ENCODE results near the gene SLC25A33.
"Not testable (repeated sequence)": the region's sequence is repeated elsewhere in the genome, so short reads cannot be mapped to it uniquely, and the experiment has no call there.

SLC25A33 gene

DNA sequence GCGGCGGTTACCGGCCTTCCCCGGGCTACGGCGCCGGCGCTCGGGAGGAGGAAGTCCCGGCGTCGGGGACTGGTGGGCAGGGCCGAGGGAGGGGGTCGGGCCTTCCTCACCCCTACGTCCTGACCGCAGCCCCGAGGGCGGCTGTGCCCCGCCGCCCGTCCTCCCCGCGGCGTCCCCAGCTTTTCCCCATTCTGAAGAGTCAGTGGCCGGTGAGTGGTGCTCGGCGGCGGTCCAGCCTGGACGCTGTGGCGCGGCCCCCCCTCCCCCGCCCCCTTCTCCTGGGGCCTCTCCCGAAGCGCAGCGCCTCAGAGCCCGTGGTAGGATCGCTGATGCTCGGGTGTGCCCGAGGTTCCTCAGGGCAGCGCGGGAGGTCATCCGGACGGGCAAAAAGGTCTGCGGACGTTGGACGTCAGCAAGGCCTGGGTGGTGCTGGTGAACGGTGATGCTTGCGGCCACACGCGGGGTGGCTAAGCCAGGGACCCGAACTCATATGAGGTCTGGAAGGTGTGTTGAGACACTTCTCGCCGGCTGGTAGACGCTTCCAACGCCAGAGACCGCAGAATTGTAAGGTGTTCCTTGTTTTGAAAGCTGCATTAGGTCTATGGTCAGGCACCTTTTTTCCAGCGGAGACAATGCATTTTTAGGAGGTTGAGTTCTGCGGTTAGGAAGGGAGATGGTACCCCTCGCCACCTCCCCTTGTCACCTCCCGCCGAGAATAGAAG is 725 bp downstream of the SLC25A33 start:
- peak; percentile 50 for DNase-seq

DNA sequence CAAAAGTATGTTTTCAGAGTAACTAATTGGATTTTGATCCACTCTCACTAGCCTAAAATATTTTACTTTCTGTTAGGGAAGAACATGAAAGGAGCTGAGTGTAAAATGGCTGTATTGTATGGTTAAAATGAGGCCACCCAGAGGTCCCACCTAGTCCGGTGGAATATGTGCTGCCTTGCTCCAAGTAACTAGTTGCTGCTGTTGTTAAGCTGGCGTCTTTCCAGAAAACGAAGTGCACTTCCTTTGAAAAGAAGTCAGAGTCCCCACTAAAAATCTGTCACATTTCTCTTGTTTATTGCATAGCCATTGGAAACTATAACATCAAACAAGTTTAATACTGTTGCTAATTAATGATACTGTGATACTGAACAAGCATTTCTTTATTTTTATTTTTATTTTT is 3.2 kb downstream of the SLC25A33 start:
- no peak for DNase-seq

DNA sequence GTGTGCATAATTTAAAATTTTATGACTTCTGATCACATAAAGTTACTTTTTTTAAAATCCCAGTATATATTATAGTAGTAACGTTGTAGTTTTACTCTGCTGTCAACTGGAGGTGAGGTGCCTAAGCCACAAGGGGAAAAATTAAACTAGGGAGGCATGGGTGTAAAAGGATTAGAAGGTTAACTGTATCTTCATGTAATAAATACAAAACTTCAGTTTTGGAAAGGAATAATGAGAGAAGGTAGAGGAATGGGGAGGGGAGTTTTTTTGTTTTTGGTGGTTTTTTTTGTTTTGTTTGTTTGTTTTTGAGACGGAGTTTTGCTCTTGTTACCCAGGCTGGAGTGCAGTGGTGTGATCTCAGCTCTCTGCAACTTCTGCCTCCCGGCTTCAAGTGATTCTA is 5.7 kb downstream of the SLC25A33 start:
- no peak for DNase-seq

DNA sequence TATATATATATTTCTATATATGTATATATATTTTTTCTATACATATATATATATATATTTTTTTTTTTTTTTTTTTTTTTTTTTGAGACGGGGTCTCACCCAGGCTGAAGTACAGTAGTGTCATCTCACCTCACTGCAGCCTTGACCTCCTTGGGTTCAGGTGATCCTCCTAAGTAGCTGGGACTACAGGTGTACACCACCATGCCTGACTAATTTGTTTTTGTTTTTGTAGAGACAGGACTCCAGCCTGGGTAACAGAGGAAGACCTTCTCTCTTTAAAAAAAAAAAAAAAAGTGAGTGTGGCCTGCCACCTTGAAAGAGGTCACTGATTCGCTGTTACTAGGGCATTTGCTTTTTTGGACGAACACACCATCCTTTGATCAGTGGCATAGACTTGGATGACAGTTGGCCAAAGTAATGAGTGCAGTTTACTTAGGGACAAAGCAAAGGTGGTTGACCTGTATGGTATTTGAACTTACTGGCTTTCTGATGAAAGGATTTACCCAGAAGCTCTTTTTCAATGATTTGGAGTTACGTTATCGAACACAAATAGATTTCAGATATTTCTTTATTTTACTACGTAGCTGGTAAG is 10.8 kb downstream of the SLC25A33 start:
- no peak for DNase-seq

DNA sequence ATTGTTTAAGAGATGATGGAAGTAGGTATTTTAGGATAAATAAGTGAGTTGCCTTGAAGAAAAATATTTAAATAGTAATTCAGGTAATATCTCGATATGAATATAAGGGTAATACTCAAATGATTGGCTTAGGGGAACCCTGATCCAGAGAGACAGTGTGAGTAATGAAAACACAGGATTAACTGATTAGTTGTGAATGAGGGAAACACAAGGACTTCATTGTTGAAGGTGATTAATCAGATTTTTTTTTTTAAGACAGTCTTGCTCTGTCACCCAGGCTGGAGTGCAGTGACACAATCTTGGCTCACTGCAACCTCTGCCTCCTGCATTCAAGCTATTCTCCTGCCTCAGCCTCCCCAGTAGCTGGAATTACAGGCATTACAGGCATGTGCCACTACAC is 12.7 kb downstream of the SLC25A33 start:
- no peak for DNase-seq

DNA sequence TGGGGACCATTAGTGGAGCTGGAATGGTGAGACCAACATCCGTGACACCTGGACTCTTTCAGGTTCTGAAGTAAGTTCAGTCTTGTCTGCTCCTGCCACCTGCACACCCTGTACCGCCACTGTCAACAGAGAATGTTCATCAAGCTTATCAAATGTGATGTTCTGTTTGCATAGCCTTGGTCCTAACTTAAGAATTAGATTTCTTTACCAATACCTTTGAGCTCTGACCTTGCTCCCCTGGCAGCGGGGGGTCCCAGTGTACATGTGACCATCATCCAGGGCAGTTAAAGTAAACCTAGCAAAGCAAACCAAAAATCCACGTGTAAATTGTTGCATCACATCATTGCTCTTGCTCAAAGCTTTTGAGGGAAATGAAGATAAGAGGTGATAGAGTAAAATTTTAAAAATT is 14.5 kb downstream of the SLC25A33 start:
- no peak for DNase-seq

DNA sequence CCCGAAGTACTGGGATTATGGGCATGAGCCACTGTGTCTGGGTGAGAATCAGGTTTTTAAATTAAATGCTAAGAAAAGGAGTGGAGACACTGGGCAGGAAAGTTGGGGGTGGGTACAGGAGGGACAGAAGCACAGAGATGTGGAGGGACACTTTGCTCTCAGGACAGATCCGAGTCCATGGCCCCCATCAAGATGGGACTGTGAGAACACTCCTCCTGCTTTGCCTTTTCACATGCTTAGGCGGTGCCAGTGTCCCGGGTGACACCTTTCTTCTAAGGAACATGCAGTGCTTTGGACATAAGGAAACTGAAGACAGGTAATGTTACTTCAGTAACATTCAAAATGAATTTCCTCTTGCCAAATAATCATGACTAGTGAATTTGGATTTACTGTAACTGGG is 16.7 kb downstream of the SLC25A33 start:
- no peak for DNase-seq

DNA sequence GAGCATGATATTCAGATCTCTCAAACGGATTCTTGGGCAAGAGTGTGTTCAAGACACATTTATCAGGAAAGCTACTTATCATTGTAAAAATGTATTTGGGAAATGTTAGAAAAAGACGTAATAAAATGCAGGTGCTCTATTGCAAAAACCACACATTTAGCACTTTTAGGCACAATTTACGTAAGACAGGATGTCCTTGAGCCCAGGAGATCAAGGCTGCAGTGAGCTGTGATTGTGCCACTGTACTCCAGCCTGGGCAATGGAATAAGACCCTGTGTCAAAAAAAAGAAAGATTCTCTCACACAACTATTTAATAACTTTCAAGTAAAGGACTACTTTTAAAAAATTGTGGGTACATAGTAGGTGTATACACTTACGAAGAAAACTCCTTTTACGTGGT is 18.4 kb downstream of the SLC25A33 start:
- DNase-seq: no peak

DNA sequence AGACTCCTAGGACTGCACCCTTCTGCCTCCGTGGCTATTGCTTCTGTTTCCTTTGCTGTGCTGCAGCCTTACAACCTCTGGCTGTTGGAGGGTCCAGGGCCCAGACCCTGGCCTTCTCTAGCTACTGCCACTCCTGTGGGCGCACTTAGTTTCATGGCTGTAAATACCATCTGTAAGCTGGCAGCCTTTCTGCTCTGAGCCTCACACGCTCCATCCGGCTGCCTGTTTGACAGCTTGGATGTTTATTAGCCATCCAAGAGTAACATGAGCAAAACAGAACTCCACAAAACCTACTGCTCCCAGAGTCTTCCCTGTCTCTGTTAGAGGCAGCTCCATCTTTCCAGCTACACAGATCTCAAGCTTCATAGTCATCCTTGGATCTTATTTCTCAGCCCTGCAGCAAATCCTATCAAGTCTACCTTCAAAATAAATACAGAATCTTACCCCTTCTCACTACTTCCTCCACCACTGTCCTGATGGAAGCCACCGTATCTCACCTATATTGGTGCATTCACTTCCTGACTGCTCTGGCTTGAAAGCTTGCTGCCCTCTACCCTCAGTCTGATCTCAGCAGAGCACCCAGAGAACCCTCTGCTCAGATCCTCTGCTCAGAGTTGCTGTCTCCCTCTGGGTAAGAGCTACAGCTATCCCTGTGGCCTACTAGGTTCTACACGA is 19.1 kb downstream of the SLC25A33 start:
- DNase-seq: no peak

DNA sequence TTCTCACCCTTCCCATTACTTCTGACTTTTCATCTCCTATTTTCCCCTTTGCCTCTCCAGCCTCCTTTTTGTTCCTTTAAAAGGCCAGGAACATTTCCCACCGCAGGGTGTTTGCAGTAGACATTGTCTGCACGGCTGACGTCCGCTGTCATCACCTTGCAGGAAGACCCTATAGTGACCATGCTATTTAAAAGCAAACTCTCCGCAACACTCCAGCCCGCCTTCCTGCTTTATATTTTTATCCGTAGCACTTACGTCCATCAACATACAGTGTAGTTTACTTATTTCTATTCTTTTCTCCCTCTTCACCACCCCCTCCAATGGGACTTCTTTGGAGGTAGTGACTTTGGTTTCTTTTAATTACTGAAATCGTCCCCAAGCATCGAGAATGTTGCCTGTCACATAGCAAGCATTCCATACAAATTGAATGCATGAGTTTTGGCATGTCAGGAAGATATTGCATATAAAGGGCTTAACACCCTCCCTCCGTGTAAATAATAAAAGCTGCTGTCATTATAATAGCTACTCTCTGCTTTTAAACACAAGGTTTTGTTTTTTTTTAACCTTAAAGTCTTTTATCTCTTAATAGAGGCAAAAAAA is 19.8 kb downstream of the SLC25A33 start:
- no peak for DNase-seq

DNA sequence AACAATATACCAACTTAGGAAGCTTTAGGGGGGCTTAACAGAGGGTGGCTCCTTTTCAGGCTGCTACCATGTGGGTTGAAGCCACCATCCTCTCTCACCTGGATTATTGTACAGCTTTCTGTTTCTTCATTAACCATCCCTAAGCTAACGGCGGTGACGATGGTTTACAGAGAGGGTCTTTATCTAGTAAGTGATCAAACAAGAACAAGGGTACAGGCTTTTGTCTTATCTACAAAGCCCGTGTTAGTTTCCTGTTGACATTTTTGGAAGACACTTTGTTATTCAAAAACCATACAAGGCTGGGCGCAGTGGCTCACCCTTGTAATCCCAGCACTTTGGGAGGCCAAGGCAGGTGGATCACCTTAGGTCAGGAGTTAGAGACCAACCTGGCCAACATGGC is 20.4 kb downstream of the SLC25A33 start:
- no peak for DNase-seq

DNA sequence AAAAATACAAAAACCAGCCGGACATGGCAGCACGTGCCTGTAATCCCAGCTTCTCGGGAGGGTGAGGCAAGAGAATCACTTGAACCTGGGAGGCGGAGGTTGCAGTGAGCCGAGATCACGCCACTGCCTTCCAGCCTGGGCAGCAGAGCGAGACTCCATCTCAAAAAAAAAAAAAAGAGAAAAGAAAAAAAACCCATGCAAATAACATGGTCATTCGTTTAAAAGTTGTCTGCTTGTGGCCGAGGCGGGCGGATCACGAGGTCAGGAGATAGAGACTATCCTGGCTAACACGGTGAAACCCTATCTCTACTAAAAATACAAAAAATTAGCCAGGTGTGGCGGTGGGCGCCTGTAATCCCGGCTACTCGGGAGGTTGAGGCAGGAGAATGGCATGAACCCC is 20.8 kb downstream of the SLC25A33 start:
- not testable (repeated sequence) for DNase-seq

DNA sequence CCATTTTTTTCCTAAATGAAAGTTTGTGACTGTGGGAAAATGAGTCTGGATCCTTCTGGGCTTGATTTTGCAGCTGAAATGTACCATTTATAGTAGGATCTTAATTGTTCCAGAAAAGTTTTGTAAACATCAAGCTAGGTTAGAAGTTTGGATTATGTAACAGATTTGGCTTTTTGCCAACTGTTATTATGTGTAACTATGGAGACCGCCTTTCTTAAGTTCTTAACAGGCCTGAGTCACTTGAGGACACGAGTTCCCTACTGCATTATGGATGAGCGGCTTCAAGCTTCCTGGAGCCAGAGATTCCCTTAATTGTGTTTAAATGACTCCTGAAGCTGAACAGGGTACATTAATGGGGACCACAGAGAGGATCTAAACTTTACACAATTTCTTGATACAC is 22.2 kb downstream of the SLC25A33 start:
- DNase-seq: no peak

DNA sequence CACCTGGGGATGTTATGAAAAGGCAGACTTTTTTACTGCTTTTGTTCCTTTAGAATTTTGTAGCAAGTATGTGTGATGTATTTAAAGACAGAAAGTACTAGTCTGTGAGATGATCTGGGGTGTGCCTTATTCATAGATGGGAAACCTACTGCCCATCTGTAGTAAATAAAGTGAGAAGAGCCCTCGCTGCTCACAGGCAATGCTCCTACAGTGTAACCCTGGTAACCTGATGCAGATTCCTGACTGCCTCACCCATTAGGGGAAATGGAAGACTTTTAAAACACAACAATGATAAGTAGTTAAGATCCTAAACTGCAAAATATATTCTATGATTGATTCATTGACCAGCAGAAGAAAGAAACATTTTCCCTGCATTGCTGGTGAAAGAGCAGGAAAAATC is 30.0 kb downstream of the SLC25A33 start:
- DNase-seq: no peak

DNA sequence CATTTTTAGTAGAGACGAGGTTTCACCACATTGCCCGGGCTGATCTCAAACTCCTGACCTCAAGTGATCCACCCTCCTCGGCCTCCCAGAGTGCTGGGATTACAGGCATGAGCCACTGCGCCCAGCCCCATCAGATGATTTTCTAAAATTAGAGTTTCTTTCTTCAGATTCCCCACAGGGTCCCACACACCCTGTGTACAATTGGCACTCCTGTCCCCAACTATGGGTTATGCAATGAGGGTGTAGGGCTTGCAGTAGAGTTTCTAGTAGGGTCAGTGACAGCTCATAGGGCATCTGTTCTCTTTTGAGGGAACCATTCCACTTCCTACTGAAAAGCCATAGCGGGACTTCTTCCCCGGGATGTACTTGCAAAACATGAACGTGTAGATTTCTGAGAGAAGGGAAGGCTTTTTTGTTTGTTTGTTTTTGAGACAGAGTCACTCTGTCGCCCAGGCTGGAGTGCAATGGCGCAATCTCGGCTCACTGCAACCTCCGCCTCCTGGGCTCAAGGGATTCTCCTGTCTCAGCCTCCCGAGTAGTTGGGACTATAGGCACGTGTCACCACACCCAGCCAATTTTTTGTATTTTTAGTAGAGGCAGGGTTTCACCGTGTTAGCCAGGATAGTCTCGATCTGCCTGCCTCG is 31.7 kb downstream of the SLC25A33 start:
- DNase-seq: not testable (repeated sequence)

DNA sequence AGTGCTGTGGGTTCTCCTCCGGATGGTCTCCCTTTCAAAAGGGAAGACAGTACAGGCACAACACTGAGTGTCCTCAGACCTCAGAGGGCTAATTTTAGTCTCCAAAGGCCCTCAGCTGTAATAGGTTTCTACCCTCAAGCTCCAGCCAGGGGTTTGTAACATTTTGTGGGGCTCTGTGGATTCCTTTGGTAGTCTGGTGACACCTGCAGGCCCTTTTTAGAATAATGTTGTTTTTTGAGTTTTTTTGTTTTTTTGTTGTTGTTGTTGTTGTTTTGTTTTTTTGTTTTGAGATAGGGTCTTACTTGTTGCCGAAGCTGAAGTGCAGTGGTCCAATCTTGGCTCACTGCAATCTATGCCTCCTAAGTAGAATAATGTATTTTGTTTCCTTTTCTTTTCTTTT is 34.5 kb downstream of the SLC25A33 start:
- DNase-seq: no peak

DNA sequence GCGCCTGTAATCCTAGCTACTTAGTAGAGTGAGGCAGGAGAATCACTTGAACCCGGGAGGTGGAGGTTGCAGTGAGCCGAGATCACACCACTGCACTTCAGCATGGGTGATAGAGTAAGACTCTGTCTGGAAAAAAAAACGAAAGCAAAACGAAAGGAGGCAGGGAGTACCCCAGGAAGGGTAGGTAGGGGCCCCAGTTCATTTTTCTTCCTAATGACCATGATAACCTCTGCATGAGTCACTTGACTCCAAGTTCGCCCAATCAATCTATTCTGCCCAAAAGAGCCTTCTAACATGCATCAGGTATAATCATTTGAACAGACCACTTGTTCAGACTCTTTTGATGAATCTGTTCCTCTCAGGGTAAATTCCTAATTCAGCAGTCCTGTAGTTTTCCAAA is 36.2 kb downstream of the SLC25A33 start:
- DNase-seq: no peak

DNA sequence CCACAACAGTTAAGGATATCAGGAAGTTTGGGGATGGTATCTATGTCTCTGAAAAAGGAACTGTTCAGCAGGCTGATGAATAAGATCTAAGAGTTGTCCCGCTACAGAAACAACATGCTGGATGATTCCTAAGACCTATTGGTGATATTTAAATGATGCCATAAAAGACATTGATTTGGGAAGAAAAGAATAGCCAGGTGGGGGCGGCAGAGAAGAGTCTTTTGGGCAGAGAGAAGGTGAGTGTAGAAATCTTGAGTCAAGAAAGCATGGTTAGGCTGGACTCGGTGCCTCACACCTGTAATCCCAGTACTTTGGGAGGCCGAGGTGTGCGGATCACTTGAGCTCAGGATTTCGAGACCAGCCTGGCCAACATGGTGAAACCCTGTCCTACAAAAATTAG is 37.6 kb downstream of the SLC25A33 start:
- no peak for DNase-seq

DNA sequence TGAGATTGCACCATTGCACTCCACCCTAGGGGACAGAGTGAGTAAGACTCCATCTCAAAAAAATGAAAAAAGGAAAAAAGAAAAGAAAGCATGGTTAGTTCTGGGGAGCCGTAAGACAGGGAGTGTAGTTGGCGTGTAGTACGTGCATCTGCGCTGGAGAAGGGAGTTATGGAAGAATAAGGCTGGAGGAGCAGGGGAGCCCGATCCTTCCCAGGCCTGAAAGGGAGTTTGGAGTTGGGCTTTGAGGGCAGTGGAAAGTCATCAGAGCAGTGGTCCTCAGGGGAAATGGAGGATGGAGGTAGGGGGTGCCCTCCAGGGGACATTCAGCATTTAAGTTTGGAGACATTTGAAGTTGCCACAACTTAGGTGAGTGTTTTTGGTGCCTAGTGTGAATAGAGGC is 38.2 kb downstream of the SLC25A33 start:
- DNase-seq: no peak

DNA sequence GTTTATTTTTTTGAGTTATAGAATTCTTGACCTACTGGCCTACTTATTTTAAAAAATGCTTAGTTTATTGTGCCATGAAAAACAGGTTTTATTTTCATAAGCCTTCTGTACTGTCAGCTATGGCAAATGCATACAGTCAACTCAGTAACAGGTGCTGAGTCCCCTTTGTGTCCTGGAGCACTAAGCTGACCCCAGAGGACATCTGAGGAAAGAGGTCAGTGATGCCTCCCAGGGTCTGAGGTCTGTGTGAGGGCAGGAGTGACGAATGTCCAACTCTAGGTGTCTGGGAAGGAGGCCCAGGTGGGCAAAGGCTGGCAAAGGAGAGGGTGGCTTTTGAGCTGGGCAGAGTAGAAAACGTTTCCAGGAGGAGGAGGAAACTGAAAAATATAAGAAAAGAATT is 41.7 kb downstream of the SLC25A33 start:
- no peak for DNase-seq

DNA sequence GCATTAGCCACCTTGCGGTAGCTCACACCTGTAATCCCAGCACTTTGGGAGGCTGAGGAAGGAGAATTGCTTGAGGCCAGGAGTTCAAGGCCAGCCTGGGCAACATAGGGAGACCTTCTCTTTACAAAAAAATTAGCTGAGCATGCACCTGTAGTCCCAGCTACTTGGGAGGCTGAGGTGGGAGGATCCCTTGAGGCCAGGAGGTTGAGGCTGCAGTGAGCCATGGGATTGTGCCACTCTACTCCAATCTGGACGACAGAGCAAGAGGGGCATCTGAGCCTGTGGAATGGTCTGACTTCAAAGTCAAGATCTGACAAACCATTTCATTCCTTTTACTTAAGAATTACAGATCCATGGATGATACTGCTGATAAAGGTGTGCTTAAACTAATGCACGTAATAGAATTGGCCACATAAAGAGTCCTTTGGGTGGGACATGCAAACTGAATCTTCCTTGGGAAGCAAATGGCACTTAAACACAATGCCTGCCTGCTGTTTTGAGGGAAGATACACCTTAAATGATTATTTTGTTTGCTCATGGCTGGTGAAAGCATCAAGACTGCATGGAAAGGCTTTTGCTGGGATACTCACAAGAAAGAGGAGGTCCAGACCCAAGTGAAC is 47.0 kb downstream of the SLC25A33 start:
- no peak for DNase-seq

DNA sequence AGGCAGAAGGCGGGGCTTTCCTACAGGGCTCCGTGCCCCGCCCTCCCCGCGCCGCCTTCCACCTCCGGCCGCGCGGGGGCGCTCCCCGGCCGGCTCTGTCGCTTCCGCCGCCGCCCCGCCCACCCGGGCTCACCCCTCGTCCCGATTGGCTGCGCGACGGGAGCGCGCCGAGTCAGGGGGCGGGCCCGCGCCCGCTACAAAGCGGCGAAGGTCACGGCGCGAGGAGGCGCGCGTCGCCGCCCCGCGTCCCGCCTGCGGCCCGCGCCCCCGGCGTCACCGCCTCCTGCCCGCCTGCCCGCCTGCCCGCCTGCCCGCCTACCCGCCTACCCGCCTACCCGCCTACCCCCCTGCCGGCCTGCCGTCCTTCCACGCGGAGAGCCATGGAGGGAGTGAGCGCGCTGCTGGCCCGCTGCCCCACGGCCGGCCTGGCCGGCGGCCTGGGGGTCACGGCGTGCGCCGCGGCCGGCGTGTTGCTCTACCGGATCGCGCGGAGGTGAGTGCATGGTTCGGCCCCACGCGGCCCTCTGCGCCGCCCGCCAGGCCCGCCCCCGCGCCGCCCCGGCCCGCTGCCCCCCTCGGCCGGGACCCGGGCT is 49.4 kb downstream of the SLC25A33 start, which contains the start of gene TMEM201:
TMEM201 (plus strand) TSS at position 361 of the 593 bp plus-strand sequence; CDS start at position 381, 20 bp downstream.
- DNase-seq: peak; percentile 91

Data from stimulated activated naive CD4-positive, alpha-beta T cell treated with Interleukin-2 at 50 U/mL for 16 hours (primary cell).